T-cell (primary cell): ENCODE results near the gene ZNF438. TPM values are rescaled to one million over a fixed set of nuclear protein-coding genes. Genes with fewer than 3 reads are reported as not detected.
"Not testable (repeated sequence)": the region's sequence is repeated elsewhere in the genome, so short reads cannot be mapped to it uniquely, and the experiment has no call there.

Source experiments
- ATAC-seq, 4 experiments: fragments of 200-7000 bp in 3 of 4; fragments of 150-1000 bp in 1 of 4; cut with Tn5 transposase; replicated peaks in 1 of 4; 1 replicate in 3 of 4; 2 replicates in 1 of 4; pipeline ENCODE4 v1.10.0; 2021; ENCODE audit warnings: moderate library complexity in 3 of 4, mild to moderate bottlenecking in 2 of 4, moderate number of reproducible peaks in 1 of 4
- CTCF ChIA-PET, 2 donors: fragments of 300-600 bp; sonication (Branson Sonifier 250); formaldehyde crosslinking; loops; one replicate each; lab custom pipeline; 2022; ENCODE audit warnings: antibody characterized with exemption in 2 of 2; lab: Charles Lee
- POLR2A ChIA-PET, 2 donors: fragments of 300-600 bp; sonication (Branson Sonifier 250); formaldehyde crosslinking; loops; one replicate each; lab custom pipeline; 2022; ENCODE audit warnings: antibody characterized with exemption in 2 of 2; lab: Charles Lee
- DNase-seq, 35 experiments: peaks; one replicate each; pipeline versions ENCODE4 v3.0.0 to v3.0.0-alpha.2; 2013 to 2023
- H3K27ac ChIP-seq: one replicate; pipeline ENCODE4 v1.5.1; 2013; ENCODE audit warnings: low read length
- H3K27me3 ChIP-seq, 2 experiments: replicated peaks in 1 of 2; 1 replicate in 1 of 2; 2 replicates in 1 of 2; pipeline versions ENCODE4 v1.6.1 to v1.7.0; 2013; ENCODE audit warnings: low read length in 1 of 2, mixed read lengths in 1 of 2; ENCODE audit not compliant: control insufficient read depth in 2 of 2, insufficient read depth in 2 of 2; ENCODE audit errors: extremely low read depth in 1 of 2
- H3K36me3 ChIP-seq, 2 donors: 1 replicate in 1 of 2; 2 replicates in 1 of 2; pipeline versions ENCODE4 v1.6.1 to v1.7.0; 2013; ENCODE audit warnings: low read length in 1 of 2; ENCODE audit not compliant: control insufficient read depth in 2 of 2, insufficient read depth in 1 of 2; ENCODE audit errors: extremely low read depth in 1 of 2
- H3K4me1 ChIP-seq, 2 experiments: 1 replicate in 1 of 2; 2 replicates in 1 of 2; pipeline versions ENCODE4 v1.6.1 to v1.7.0; 2013; ENCODE audit warnings: low read length in 2 of 2, mixed read lengths in 1 of 2; ENCODE audit not compliant: insufficient read depth in 2 of 2, control insufficient read depth in 1 of 2; ENCODE audit errors: extremely low read depth in 1 of 2
- H3K4me3 ChIP-seq, 2 donors: 1 replicate in 1 of 2; 2 replicates in 1 of 2; pipeline versions ENCODE4 v1.5.1 to v1.7.0; 2013; ENCODE audit warnings: mild to moderate bottlenecking in 2 of 2, low read length in 1 of 2, moderate library complexity in 1 of 2; ENCODE audit not compliant: control insufficient read depth in 1 of 2; ENCODE audit errors: extremely low read depth in 1 of 2
- H3K9me3 ChIP-seq: 2 replicates; pipeline ENCODE4 v1.7.0; 2013
- H3K27ac Mint-ChIP-seq, 2 donors: one replicate each; pipeline ENCODE4 v1.8.0; 2020 to 2021; ENCODE audit warnings: mild to moderate bottlenecking in 2 of 2, mixed read lengths in 2 of 2
- H3K27me3 Mint-ChIP-seq, 2 donors: one replicate each; pipeline ENCODE4 v1.8.0; 2021 to 2022; ENCODE audit warnings: mixed read lengths in 2 of 2
- H3K36me3 Mint-ChIP-seq: one replicate; pipeline ENCODE4 v1.8.0; 2021; ENCODE audit warnings: mixed read lengths
- H3K4me1 Mint-ChIP-seq, 3 donors: one replicate each; pipeline ENCODE4 v1.8.0; 2020 to 2022; ENCODE audit warnings: mixed read lengths in 3 of 3, mild to moderate bottlenecking in 1 of 3
- H3K4me3 Mint-ChIP-seq, 3 donors: one replicate each; pipeline ENCODE4 v1.8.0; 2020 to 2022; ENCODE audit warnings: mild to moderate bottlenecking in 3 of 3, mixed read lengths in 3 of 3, moderate library complexity in 3 of 3
- H3K9me3 Mint-ChIP-seq, 3 donors: one replicate each; pipeline ENCODE4 v1.8.0; 2020 to 2022; ENCODE audit warnings: mixed read lengths in 3 of 3
- WGBS: methylation state at CpG from one replicate; pipeline ENCODE4 v1.1.5; 2013; ENCODE audit warnings: missing lambda C conversion rate; ENCODE audit not compliant: insufficient coverage; 5-methylcytosine and 5-hydroxymethylcytosine counted together
- total RNA-seq, 35 experiments: library from RNA in 6 of 35; stranded (reverse) in 6 of 35; fragments of 120-200 nt in 1 of 35; gene quantifications; one replicate each; pipeline versions ENCODE4 v1.2.1 to v1.2.4 and lab custom pipeline; 2013 to 2026

The ZNF438 gene
- total RNA-seq, 5 donors from 2014 or later (not counting 1 experiment from before 2014, with no cell fraction given) = 2.7 to 3.6 (median 3.4) TPM

DNA sequence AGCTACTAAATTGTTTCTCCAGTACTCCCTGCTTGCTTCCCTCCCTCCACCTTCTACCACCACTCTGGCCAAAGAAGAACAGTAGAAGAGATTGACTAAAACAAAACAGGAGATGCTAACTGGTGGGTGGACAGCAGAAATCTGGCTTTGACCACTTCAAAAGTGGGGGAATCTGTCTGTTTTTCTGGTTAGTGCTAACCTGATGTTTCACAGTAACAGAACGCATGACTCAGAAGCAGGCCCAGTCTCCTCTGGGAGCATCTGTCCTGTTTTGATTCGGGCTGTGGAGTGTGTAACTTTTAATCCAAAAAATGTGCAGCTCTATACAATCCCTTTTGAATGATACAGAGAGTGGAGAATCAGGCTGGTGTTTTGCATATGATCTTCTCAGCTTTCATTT is 32.7 kb upstream of the ZNF438 start:
- WGBS = no CpG with 5 or more reads among the region's 2 CpGs
- ATAC-seq (no peak), DNase-seq (no peak)
- no peak overlapping the region for H3K4me3 ChIP-seq
- no peak overlapping the region for H3K27ac Mint-ChIP-seq
- ChIA-PET CTCF (interaction anchor here (0.6 to 1.0 kb wide), 2 partner anchors 33 to 287 kb away, joined by 3 read pairs; partner anchors contain the start of gene ZNF438 (in 1 of the 2)), POLR2A (interaction anchor here in 1 of 2 donors (0.6 kb wide), 1 partner anchor 235 kb away, joined by 6 read pairs; no protein-coding TSS in a partner anchor)
- no peaks in the 10 kb centered on the region for H3K4me1 ChIP-seq
- H3K27ac ChIP-seq = no peak overlapping the region
- no peaks in the 10 kb centered on the region for H3K9me3 ChIP-seq
- H3K4me3 Mint-ChIP-seq = no peak overlapping the region
- H3K4me1 Mint-ChIP-seq = no peaks in the 10 kb centered on the region
- H3K27me3 Mint-ChIP-seq = peaks cover 20 to 28% of the 10 kb centered on the region in 2 donors
- H3K27me3 ChIP-seq = peaks cover 0 to 17% of the 10 kb centered on the region in 2 experiments
- H3K9me3 Mint-ChIP-seq = no peaks in the 10 kb centered on the region
- H3K36me3 Mint-ChIP-seq = no peaks in the 10 kb centered on the region
- H3K36me3 ChIP-seq = no peaks in the 10 kb centered on the region

GRCh38 chr10:31063841-31064240 is 32.2 kb upstream of the ZNF438 start:
- Histone ChIP-seq H3K4me1 (no peaks in the 10 kb centered on the region), H3K36me3 (no peaks in the 10 kb centered on the region), H3K27ac (no peak overlapping the region), H3K9me3 (no peaks in the 10 kb centered on the region), H3K4me3 (no peak overlapping the region), H3K27me3 (peaks cover 0 to 16% of the 10 kb centered on the region in 2 experiments)
- 73% methylated on average over 6 of the region's 6 CpGs for WGBS
- H3K36me3 Mint-ChIP-seq = no peaks in the 10 kb centered on the region
- ATAC-seq (no peak), DNase-seq (no peak)
- no peaks in the 10 kb centered on the region for H3K9me3 Mint-ChIP-seq
- no peak overlapping the region for H3K4me3 Mint-ChIP-seq
- H3K4me1 Mint-ChIP-seq = no peaks in the 10 kb centered on the region
- H3K27ac Mint-ChIP-seq = no peak overlapping the region
- ChIA-PET POLR2A (interaction anchor here in 1 of 2 donors (0.6 kb wide), 1 partner anchor 234 kb away, joined by 6 read pairs; no protein-coding TSS in a partner anchor), CTCF (interaction anchor here (0.6 to 1.0 kb wide), 2 partner anchors 32 to 286 kb away, joined by 3 read pairs; partner anchors contain the start of gene ZNF438 (in 1 of the 2))
- H3K27me3 Mint-ChIP-seq = peaks cover 16 to 24% of the 10 kb centered on the region in 2 donors

GRCh38 chr10:31062856-31063255 is 31.2 kb upstream of the ZNF438 start:
- ATAC-seq = no peak
- Mint-ChIP-seq H3K4me3 (no peak overlapping the region), H3K27ac (no peak overlapping the region), H3K9me3 (no peaks in the 10 kb centered on the region), H3K4me1 (no peaks in the 10 kb centered on the region), H3K36me3 (no peaks in the 10 kb centered on the region), H3K27me3 (peaks cover 16 to 21% of the 10 kb centered on the region in 2 donors)
- POLR2A ChIA-PET = no interaction called here
- H3K36me3 ChIP-seq = no peaks in the 10 kb centered on the region
- H3K4me3 ChIP-seq = no peak overlapping the region
- no peak for DNase-seq
- peaks cover 0 to 12% of the 10 kb centered on the region in 2 experiments for H3K27me3 ChIP-seq
- WGBS = no CpG with 5 or more reads among the region's 6 CpGs
- CTCF ChIA-PET = no interaction called here
- H3K4me1 ChIP-seq = no peaks in the 10 kb centered on the region
- H3K9me3 ChIP-seq = no peaks in the 10 kb centered on the region
- H3K27ac ChIP-seq = no peak overlapping the region

GRCh38 chr10:31061941-31062340 is 30.3 kb upstream of the ZNF438 start:
- no peak overlapping the region for H3K27ac ChIP-seq
- H3K27me3 Mint-ChIP-seq = peaks cover 13 to 18% of the 10 kb centered on the region in 2 donors
- H3K4me1 ChIP-seq = no peaks in the 10 kb centered on the region
- ChIA-PET CTCF (no interaction called here), POLR2A (no interaction called here)
- WGBS = 90% methylated on average over 5 of the region's 9 CpGs
- H3K4me3 ChIP-seq = no peak overlapping the region
- no peak overlapping the region for H3K4me3 Mint-ChIP-seq
- peaks cover 0 to 12% of the 10 kb centered on the region in 2 experiments for H3K27me3 ChIP-seq
- ATAC-seq = no peak
- H3K36me3 Mint-ChIP-seq = no peaks in the 10 kb centered on the region
- H3K9me3 ChIP-seq = no peaks in the 10 kb centered on the region
- no peak overlapping the region for H3K27ac Mint-ChIP-seq
- H3K4me1 Mint-ChIP-seq = no peaks in the 10 kb centered on the region
- DNase-seq = no peak
- no peaks in the 10 kb centered on the region for H3K9me3 Mint-ChIP-seq
- no peaks in the 10 kb centered on the region for H3K36me3 ChIP-seq

DNA sequence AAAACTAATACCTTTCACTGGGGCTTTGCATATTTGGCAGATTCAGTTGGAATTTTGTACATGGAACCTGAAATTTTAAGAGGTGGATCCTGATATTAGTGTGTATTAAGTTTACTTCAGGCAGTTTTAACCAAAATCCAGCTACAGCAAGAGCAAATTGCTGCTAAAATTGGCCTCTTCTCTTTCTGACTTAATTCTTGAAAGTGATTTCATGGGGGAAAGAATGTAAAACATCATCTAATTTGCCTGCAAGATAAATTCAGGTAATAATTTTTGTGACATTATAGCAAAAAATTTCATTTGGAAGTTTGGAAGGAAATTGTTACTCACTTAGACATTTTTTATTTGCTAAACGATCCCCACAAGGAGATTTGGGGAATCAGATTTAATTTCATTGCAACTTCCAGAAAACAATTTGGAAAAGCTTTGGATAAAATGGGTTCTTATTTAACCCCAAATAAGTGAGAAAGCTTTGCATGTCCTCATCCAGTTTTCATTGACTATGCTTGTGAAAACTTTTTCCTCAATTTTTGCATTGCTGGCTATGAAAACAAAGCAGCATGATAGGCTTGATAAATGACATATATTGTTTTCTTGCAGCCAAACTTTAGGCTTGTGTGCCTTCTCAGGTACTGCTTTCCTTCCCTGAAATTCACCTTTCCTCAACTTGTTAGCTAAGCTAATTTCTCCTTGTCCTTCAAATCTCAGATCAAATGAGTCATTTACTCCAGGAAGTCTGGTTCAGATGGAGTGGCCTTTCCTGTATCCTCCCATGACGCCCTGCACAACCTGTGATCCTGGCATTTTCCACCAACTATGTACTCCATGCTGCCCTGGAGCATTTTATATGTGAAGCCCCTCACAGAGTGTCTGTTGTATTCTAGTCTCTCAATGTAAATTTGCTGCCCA is 27.4 kb upstream of the ZNF438 start:
- no CpG with 5 or more reads among the region's 2 CpGs for WGBS
- no peaks in the 10 kb centered on the region for H3K4me1 ChIP-seq
- H3K9me3 ChIP-seq = no peaks in the 10 kb centered on the region
- H3K9me3 Mint-ChIP-seq = no peaks in the 10 kb centered on the region
- ATAC-seq = no peak
- H3K27ac Mint-ChIP-seq = no peak overlapping the region
- CTCF ChIA-PET = no interaction called here
- no peak for DNase-seq
- H3K4me1 Mint-ChIP-seq = no peaks in the 10 kb centered on the region
- no peak overlapping the region for H3K27ac ChIP-seq
- no peaks in the 10 kb centered on the region for H3K36me3 ChIP-seq
- no peak overlapping the region for H3K4me3 Mint-ChIP-seq
- peaks cover 0 to 9% of the 10 kb centered on the region in 2 experiments for H3K27me3 ChIP-seq
- POLR2A ChIA-PET = no interaction called here
- no peaks in the 10 kb centered on the region for H3K36me3 Mint-ChIP-seq
- peaks cover 4 to 5% of the 10 kb centered on the region in 2 donors for H3K27me3 Mint-ChIP-seq
- no peak overlapping the region for H3K4me3 ChIP-seq

DNA sequence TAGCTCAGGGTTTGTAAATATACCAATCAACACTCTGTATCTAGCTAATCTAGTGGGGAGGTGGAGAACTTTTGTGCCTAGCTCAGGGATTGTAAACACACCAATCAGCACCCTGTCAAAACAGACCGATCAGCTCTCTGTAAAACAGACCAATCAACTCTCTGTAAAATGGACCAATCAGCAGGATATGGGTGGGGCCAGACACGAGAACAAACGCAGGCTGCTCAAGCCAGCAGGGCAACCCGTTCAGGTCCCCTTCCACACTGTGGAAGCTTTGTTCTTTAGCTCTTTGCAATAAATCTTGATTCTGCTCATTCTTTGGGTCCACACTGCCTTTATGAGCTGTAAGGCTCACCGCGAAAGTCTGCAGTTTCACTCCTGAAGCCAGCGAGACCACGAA is 25.0 kb upstream of the ZNF438 start:
- H3K36me3 Mint-ChIP-seq, H3K27ac ChIP-seq, H3K4me1 ChIP-seq, H3K9me3 ChIP-seq, H3K27me3 ChIP-seq, H3K27me3 Mint-ChIP-seq, DNase-seq, H3K4me1 Mint-ChIP-seq, H3K4me3 Mint-ChIP-seq, H3K27ac Mint-ChIP-seq, H3K36me3 ChIP-seq, POLR2A ChIA-PET, ATAC-seq, H3K4me3 ChIP-seq: not testable (repeated sequence)
- CTCF ChIA-PET = interaction anchor here in 1 of 2 donors (0.6 kb wide), 1 partner anchor 10 kb away, joined by 4 read pairs; no protein-coding TSS in a partner anchor
- 75% methylated on average over 7 of the region's 8 CpGs for WGBS
- H3K9me3 Mint-ChIP-seq = peaks cover 0 to 13% (median 8%) of the 10 kb centered on the region in 3 donors
